Measurements from ENCODE around the gene C12orf57. TPM values are rescaled to one million over a fixed set of nuclear protein-coding genes. Genes with fewer than 3 reads are reported as not detected.
A peak's percentile ranks its signal among the peaks of the same experiment; 100 is the strongest.

The C12orf57 gene
- total and polyA plus RNA-seq, 9 of the 15 experiments (the other 6 are each of a cell fraction or from before 2014, with no cell fraction given) = 26.7 to 191 (median 107) TPM

DNA sequence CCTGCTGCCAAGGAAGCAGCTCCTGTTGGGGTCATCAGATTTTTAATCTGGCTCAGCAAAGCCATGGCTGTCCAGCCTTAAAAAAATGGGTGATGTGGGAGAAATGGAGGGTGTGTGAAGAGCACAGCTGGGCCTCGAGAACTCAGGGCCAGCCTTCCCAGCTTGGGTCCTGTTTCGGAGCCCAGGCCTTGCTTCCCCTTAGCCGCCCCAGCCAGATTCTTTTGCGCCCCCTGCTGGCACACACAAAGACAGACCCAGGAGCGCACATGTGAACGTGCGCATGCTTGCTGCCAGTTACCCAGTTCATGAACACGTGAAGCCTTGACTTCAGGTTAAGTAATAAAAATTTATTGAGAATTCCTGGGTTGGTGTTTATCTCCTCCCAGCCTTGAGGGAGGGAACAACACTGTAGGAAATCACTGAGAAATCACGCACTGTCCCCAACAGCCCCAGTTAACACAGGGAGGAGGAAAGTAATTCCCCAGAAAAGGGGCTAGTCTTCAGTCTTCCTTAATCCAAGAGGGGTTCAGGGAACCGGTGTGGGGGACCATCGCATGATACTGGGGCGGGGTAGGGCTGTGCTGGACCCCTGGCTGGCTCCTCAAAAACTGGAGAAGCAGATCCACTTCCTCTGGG, 21.3 kb downstream of the C12orf57 start (continued):
- TF ChIP-seq BRD9 (IDR thresholded peaks at IDR 0.05; ENCODE audit: low read depth, partially characterized antibody) (no peak), PCBP2 (IDR thresholded peaks at IDR 0.05; ENCODE audit: low read depth, low read length, poor library complexity, severe bottlenecking) (no peak), PHF21A (IDR thresholded peaks at IDR 0.05; ENCODE audit: borderline replicate concordance, low read depth) (no peak), SLC30A9 (CRISPR knock-in tag; IDR thresholded peaks at IDR 0.05) (no peak), DMBX1 (CRISPR knock-in tag; IDR thresholded peaks at IDR 0.05; ENCODE audit: borderline replicate concordance) (no peak), CXXC5 (CRISPR knock-in tag; IDR thresholded peaks at IDR 0.05) (0 out of 2 replicates have a peak, but pooled peaks have one; percentile 43), SREBF2 (CRISPR knock-in tag; IDR thresholded peaks at IDR 0.05) (no peak), DACH1 (IDR thresholded peaks at IDR 0.05; ENCODE audit: partially characterized antibody) (no peak), RAD51 (IDR thresholded peaks at IDR 0.05; ENCODE audit: borderline replicate concordance, low read depth) (no peak), PHB (CRISPR knock-in tag; IDR thresholded peaks at IDR 0.05) (no peak), FOXJ2 (tag; IDR thresholded peaks at IDR 0.05) (no peak), NFYB (IDR thresholded peaks at IDR 0.05; ENCODE audit: extremely low read depth, insufficient read length) (no peak), HNRNPUL1 (IDR thresholded peaks at IDR 0.05; ENCODE audit: low read length) (no peak), DNMT1 (IDR thresholded peaks at IDR 0.05) (no peak), PHF8 (IDR thresholded peaks at IDR 0.05; ENCODE audit: borderline replicate concordance, low read length) (no peak), CBFA2T3 (IDR thresholded peaks at IDR 0.05) (no peak), ZNF766 (CRISPR knock-in tag; conservative IDR thresholded peaks at IDR 0.05) (0 out of 2 replicates have a peak, but pooled peaks have one; percentile 23)
- TF ChIP-seq, protein P1, sequence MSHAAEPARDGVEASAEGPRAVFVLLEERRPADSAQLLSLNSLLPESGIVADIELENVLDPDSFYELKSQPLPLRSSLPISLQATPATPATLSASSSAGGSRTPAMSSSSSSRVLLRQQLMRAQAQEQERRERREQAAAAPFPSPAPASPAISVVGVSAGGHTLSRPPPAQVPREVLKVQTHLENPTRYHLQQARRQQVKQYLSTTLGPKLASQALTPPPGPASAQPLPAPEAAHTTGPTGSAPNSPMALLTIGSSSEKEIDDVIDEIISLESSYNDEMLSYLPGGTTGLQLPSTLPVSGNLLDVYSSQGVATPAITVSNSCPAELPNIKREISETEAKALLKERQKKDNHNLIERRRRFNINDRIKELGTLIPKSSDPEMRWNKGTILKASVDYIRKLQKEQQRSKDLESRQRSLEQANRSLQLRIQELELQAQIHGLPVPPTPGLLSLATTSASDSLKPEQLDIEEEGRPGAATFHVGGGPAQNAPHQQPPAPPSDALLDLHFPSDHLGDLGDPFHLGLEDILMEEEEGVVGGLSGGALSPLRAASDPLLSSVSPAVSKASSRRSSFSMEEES (CRISPR knock-in tag; IDR thresholded peaks at IDR 0.05) = no peak
- TF ChIP-seq, protein P2, sequence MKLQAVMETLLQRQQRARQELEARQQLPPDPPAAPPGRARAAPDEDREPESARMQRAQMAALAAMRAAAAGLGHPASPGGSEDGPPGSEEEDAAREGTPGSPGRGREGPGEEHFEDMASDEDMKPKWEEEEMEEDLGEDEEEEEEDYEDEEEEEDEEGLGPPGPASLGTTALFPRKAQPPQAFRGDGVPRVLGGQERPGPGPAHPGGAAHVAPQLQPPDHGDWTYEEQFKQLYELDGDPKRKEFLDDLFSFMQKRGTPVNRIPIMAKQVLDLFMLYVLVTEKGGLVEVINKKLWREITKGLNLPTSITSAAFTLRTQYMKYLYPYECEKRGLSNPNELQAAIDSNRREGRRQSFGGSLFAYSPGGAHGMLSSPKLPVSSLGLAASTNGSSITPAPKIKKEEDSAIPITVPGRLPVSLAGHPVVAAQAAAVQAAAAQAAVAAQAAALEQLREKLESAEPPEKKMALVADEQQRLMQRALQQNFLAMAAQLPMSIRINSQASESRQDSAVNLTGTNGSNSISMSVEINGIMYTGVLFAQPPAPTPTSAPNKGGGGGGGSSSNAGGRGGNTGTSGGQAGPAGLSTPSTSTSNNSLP (IDR thresholded peaks at IDR 0.05; ENCODE audit: borderline replicate concordance, low read depth, low read length) = no peak
- TF ChIP-seq, protein P3, sequence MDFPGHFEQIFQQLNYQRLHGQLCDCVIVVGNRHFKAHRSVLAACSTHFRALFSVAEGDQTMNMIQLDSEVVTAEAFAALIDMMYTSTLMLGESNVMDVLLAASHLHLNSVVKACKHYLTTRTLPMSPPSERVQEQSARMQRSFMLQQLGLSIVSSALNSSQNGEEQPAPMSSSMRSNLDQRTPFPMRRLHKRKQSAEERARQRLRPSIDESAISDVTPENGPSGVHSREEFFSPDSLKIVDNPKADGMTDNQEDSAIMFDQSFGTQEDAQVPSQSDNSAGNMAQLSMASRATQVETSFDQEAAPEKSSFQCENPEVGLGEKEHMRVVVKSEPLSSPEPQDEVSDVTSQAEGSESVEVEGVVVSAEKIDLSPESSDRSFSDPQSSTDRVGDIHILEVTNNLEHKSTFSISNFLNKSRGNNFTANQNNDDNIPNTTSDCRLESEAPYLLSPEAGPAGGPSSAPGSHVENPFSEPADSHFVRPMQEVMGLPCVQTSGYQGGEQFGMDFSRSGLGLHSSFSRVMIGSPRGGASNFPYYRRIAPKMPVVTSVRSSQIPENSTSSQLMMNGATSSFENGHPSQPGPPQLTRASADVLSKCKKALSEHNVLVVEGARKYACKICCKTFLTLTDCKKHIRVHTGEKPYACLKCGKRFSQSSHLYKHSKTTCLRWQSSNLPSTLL (IDR thresholded peaks at IDR 0.05) = no peak
- TF ChIP-seq, protein P4, sequence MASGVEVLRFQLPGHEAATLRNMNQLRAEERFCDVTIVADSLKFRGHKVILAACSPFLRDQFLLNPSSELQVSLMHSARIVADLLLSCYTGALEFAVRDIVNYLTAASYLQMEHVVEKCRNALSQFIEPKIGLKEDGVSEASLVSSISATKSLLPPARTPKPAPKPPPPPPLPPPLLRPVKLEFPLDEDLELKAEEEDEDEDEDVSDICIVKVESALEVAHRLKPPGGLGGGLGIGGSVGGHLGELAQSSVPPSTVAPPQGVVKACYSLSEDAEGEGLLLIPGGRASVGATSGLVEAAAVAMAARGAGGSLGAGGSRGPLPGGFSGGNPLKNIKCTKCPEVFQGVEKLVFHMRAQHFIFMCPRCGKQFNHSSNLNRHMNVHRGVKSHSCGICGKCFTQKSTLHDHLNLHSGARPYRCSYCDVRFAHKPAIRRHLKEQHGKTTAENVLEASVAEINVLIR (CRISPR knock-in tag; IDR thresholded peaks at IDR 0.05) = no peak
- TF ChIP-seq, protein P5, sequence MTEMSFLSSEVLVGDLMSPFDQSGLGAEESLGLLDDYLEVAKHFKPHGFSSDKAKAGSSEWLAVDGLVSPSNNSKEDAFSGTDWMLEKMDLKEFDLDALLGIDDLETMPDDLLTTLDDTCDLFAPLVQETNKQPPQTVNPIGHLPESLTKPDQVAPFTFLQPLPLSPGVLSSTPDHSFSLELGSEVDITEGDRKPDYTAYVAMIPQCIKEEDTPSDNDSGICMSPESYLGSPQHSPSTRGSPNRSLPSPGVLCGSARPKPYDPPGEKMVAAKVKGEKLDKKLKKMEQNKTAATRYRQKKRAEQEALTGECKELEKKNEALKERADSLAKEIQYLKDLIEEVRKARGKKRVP (CRISPR knock-in tag; IDR thresholded peaks at IDR 0.05) = peak; percentile 44; the same call in 1 of the 2 replicates
